HEK293 (cell line): Measurements from ENCODE around the gene BRD2.
A peak's percentile ranks its signal among the peaks of the same experiment; 100 is the strongest.

Experiments used
- GFI1B ChIP-seq: fragments of 450-650 bp; formaldehyde crosslinking; IDR thresholded peaks from 2 replicates; pipeline ENCODE4 v1.5.1; 2016; ENCODE audit warnings: missing biosample characterization, missing genetic modification characterization
- PRDM2 ChIP-seq: fragments of 450-650 bp; formaldehyde crosslinking; IDR thresholded peaks from 2 replicates; pipeline ENCODE4 v1.5.1; 2016; ENCODE audit warnings: missing biosample characterization, missing genetic modification characterization, borderline replicate concordance
- SP7 ChIP-seq: fragments of 450-650 bp; formaldehyde crosslinking; IDR thresholded peaks from 2 replicates; pipeline ENCODE4 v1.5.1; 2016; ENCODE audit warnings: missing biosample characterization, missing genetic modification characterization
- ZBTB10 ChIP-seq: fragments of 450-650 bp; formaldehyde crosslinking; IDR thresholded peaks from 2 replicates; pipeline ENCODE4 v1.5.1; 2016; ENCODE audit warnings: missing biosample characterization, missing genetic modification characterization
- ZIC2 ChIP-seq: fragments of 450-650 bp; formaldehyde crosslinking; IDR thresholded peaks from 2 replicates; pipeline ENCODE4 v1.5.1; 2016; ENCODE audit warnings: missing biosample characterization, missing genetic modification characterization
- ZNF169 ChIP-seq: fragments of 450-650 bp; formaldehyde crosslinking; IDR thresholded peaks from 2 replicates; pipeline ENCODE4 v1.5.1; 2016; ENCODE audit warnings: missing biosample characterization, missing genetic modification characterization
- ZNF18 ChIP-seq: fragments of 450-650 bp; formaldehyde crosslinking; IDR thresholded peaks from 2 replicates; pipeline ENCODE4 v1.5.1; 2016; ENCODE audit warnings: missing biosample characterization, missing genetic modification characterization
- ZNF335 ChIP-seq: fragments of 450-650 bp; formaldehyde crosslinking; conservative IDR thresholded peaks from 2 replicates; pipeline ENCODE4 v1.5.1; 2016; ENCODE audit warnings: missing biosample characterization, missing genetic modification characterization
- ZNF362 ChIP-seq: fragments of 450-650 bp; formaldehyde crosslinking; IDR thresholded peaks from 2 replicates; pipeline ENCODE4 v1.5.1; 2016; ENCODE audit warnings: missing biosample characterization, missing genetic modification characterization
- ZNF391 ChIP-seq: fragments of 450-650 bp; formaldehyde crosslinking; IDR thresholded peaks from 2 replicates; pipeline ENCODE4 v1.5.1; 2016; ENCODE audit warnings: low read depth, missing biosample characterization, missing genetic modification characterization, borderline replicate concordance
- ZNF404 ChIP-seq: fragments of 450-650 bp; formaldehyde crosslinking; IDR thresholded peaks from 2 replicates; pipeline ENCODE4 v1.5.1; 2017; ENCODE audit warnings: missing biosample characterization, missing genetic modification characterization
- ZNF473 ChIP-seq: fragments of 450-650 bp; formaldehyde crosslinking; IDR thresholded peaks from 2 replicates; pipeline ENCODE4 v1.5.1; 2017; ENCODE audit warnings: missing biosample characterization, missing genetic modification characterization
- ZNF488 ChIP-seq: fragments of 450-650 bp; formaldehyde crosslinking; IDR thresholded peaks from 2 replicates; pipeline ENCODE4 v1.5.1; 2016; ENCODE audit warnings: missing biosample characterization, missing genetic modification characterization
- ZNF529 ChIP-seq: fragments of 450-650 bp; formaldehyde crosslinking; IDR thresholded peaks from 2 replicates; pipeline ENCODE4 v1.5.1; 2017; ENCODE audit warnings: missing genetic modification characterization, missing biosample characterization; ENCODE audit not compliant: insufficient replicate concordance
- ZNF530 ChIP-seq: fragments of 450-650 bp; formaldehyde crosslinking; IDR thresholded peaks from 2 replicates; pipeline ENCODE4 v1.5.1; 2016; ENCODE audit warnings: low read depth, missing biosample characterization, missing genetic modification characterization
- ZNF624 ChIP-seq: fragments of 450-650 bp; formaldehyde crosslinking; IDR thresholded peaks from 2 replicates; pipeline ENCODE4 v1.5.1; 2017; ENCODE audit warnings: missing biosample characterization, missing genetic modification characterization
- ZNF654 ChIP-seq: fragments of 450-650 bp; formaldehyde crosslinking; IDR thresholded peaks from 2 replicates; pipeline ENCODE4 v1.5.1; 2016; ENCODE audit warnings: low read depth, missing biosample characterization, missing genetic modification characterization
- ZNF658 ChIP-seq: fragments of 450-650 bp; formaldehyde crosslinking; IDR thresholded peaks from 2 replicates; pipeline ENCODE4; 2016; ENCODE audit warnings: missing biosample characterization, missing genetic modification characterization
- ZNF660 ChIP-seq: fragments of 450-650 bp; IDR thresholded peaks from 2 replicates; pipeline ENCODE4 v1.5.1; 2018; ENCODE audit warnings: missing biosample characterization, mild to moderate bottlenecking, missing genetic modification characterization
- ZNF704 ChIP-seq: fragments of 450-650 bp; formaldehyde crosslinking; IDR thresholded peaks from 2 replicates; pipeline ENCODE4 v1.5.1; 2016; ENCODE audit warnings: missing biosample characterization, missing genetic modification characterization
- ZNF792 ChIP-seq: fragments of 450-650 bp; formaldehyde crosslinking; IDR thresholded peaks from 2 replicates; pipeline ENCODE4 v1.5.1; 2016; ENCODE audit warnings: missing biosample characterization, missing genetic modification characterization
- ZSCAN23 ChIP-seq: fragments of 450-650 bp; formaldehyde crosslinking; IDR thresholded peaks from 2 replicates; pipeline ENCODE4 v1.5.1; 2016; ENCODE audit warnings: missing biosample characterization, missing genetic modification characterization

Gene BRD2

GRCh38 chr6:33008944-33009861 is 40.8 kb downstream of the BRD2 start, which contains the start of gene HLA-DOA (continued):
- no peak for TF ChIP-seq SP7 (tag by site-specific recombination)
- TF ChIP-seq ZNF404: no peak
- no peak for TF ChIP-seq ZNF18 (tag by site-specific recombination)
- no peak for TF ChIP-seq ZNF704 (tag by site-specific recombination)
- no peak for TF ChIP-seq ZNF391 (tag by site-specific recombination)
- TF ChIP-seq ZSCAN23 (tag by site-specific recombination): no peak
- TF ChIP-seq ZNF473 (tag by site-specific recombination): no peak
- no peak for TF ChIP-seq ZNF169
- TF ChIP-seq ZNF658 (tag by site-specific recombination): no peak
- TF ChIP-seq ZBTB10 (tag by site-specific recombination): no peak
- TF ChIP-seq ZNF624 (tag by site-specific recombination): no peak
- TF ChIP-seq ZNF792: no peak
- 0 out of 2 replicates have a peak, but pooled peaks have one; percentile 32 for TF ChIP-seq GFI1B (tag by site-specific recombination)
- TF ChIP-seq ZNF530 (tag by site-specific recombination): no peak
- no peak for TF ChIP-seq ZNF362 (tag by site-specific recombination)
- TF ChIP-seq ZNF335: no peak
- no peak for TF ChIP-seq ZNF529 (tag by site-specific recombination)
- no peak for TF ChIP-seq ZNF660 (tag by site-specific recombination)
- TF ChIP-seq PRDM2 (tag by site-specific recombination): no peak
- TF ChIP-seq ZNF654: no peak
- no peak for TF ChIP-seq ZNF488 (tag by site-specific recombination)
- peak; percentile 42 for TF ChIP-seq ZIC2 (tag by site-specific recombination)
